CD4-positive, alpha-beta T cell treated with Interferon gamma for 1 hour (primary cell): Measurements from ENCODE around the gene HKDC1.
"Not testable (repeated sequence)": the region's sequence is repeated elsewhere in the genome, so short reads cannot be mapped to it uniquely, and the experiment has no call there.

Experiments
- DNase-seq: peaks from one replicate; pipeline ENCODE4 v3.0.0-alpha.2; 2020

Gene HKDC1, protein sequence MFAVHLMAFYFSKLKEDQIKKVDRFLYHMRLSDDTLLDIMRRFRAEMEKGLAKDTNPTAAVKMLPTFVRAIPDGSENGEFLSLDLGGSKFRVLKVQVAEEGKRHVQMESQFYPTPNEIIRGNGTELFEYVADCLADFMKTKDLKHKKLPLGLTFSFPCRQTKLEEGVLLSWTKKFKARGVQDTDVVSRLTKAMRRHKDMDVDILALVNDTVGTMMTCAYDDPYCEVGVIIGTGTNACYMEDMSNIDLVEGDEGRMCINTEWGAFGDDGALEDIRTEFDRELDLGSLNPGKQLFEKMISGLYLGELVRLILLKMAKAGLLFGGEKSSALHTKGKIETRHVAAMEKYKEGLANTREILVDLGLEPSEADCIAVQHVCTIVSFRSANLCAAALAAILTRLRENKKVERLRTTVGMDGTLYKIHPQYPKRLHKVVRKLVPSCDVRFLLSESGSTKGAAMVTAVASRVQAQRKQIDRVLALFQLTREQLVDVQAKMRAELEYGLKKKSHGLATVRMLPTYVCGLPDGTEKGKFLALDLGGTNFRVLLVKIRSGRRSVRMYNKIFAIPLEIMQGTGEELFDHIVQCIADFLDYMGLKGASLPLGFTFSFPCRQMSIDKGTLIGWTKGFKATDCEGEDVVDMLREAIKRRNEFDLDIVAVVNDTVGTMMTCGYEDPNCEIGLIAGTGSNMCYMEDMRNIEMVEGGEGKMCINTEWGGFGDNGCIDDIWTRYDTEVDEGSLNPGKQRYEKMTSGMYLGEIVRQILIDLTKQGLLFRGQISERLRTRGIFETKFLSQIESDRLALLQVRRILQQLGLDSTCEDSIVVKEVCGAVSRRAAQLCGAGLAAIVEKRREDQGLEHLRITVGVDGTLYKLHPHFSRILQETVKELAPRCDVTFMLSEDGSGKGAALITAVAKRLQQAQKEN

DNA sequence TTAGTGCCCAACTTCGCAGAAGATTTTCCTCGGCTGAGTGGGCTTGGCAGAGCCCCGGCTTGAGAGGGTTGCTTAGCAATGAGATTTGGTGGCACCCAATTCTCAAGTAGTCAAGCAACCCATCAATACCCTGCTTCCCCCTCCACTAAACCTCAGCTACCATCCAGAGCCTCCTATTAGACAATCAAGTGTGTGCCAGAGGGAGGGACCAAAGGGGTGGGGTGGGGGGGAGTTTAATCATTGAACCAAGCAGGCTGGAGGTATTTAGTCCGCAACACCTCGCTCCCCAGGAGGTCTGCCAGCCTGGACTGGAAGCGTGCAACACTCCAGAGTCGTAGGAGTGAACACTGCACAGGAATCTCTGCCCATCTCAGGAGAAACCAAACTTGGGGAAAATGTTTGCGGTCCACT, at the start of gene HKDC1:
Gene HKDC1, plus strand, starts transcription at position 292 of the 411 bp plus-strand sequence. Its CDS starts 104 bp downstream, at position 396.
- no peak for DNase-seq

DNA sequence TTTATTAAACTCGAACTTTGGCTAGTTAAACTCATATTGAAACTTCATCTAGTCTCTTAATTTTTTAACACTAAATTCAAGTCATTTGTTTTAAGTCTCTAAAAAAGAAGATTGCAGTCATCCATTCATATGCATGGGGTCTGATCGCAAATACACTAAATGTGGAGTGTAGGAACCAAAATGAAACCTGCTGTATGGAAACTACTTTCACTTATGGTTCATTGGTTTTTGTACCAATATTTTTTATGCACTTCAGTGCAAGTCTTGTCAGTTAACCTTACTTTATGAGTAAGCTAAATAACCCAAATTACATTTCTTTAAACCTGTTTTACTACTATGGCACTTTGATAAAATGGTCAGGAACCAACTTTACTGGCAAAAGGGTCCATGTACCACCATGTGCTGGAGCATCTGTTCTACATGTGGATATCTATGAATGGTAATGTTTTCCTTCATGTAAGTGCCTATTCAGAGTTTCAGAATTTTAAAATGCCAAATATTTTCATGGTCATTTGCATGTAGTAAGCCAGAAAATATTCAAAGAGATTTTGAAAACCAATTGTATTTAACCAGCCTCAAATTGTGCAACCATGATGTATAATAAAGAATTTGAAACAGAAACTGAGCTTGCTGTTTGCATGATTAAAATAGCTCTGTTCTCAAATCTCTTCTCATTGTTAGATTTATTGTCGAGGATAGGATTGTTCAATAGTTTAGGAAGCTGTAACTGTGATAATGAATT, 47.7 kb upstream of the HKDC1 start:
- no peak for DNase-seq

DNA sequence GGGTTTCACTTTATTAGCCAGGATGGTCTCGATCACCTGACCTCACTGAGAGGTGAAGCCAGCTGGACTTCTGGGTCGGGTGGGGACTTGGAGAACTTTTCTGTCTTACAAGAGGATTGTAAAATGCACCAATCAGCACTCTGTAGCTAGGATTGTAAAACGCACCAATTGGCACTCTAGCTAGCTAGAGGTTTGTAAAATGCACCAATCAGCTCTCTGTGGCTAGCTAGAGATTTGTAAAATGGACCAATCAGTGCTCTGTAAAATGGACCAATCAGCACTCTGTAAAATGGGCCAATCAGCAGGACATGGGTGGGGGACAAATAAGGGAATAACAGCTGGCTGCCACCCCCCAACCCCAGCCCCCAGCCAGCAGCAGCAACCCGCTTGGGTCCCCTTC, 44.8 kb upstream of the HKDC1 start:
- not testable (repeated sequence) for DNase-seq

DNA sequence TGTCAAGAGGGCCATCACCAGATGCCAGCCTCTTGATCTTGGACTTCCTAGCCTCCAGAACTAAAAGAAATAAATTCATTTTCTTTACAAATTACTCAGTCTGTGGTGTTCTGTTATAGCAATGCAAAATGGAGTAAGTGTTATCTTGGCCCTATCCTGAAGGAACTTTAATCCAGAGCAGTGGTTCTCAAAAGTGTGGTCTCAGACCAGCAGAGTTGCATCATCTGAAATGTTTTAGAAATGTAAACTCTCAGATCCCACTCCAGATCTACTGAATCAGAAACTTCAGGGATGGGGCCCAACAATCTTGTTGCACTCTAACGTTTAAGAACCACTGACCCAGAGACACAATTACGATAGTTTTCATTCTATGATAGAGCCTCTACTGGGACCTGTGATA, 43.3 kb upstream of the HKDC1 start:
- DNase-seq = no peak

DNA sequence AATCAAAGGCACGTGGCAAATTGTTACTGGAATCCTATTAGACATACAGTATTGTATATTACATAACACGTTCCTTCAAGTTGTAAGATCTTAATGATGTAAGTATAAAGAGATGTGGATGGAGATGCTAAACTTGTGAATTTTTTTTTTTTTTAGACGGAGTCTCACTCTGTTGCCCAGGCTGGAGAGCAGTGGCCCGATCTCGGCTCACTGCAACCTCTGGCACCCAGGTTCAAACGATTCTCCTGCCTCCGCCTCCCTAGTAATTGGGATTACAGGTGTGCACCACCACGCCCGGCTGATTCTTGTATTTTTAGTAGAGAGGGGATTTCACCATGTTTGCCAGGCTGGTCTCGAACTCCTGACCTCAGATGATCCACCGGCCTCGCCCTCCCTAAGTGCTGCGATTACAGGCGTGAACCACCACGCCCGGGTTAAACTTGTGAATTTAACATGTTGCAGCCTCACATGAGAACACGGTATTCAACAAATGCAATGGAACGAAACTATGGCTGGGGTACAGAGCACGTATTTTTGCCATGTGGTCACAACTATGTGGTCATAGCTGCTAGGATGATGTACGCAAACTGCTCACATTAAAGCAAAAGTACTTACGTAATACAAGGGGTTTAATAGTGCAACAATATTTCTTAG, 40.9 kb upstream of the HKDC1 start:
- peak; percentile 47 for DNase-seq

DNA sequence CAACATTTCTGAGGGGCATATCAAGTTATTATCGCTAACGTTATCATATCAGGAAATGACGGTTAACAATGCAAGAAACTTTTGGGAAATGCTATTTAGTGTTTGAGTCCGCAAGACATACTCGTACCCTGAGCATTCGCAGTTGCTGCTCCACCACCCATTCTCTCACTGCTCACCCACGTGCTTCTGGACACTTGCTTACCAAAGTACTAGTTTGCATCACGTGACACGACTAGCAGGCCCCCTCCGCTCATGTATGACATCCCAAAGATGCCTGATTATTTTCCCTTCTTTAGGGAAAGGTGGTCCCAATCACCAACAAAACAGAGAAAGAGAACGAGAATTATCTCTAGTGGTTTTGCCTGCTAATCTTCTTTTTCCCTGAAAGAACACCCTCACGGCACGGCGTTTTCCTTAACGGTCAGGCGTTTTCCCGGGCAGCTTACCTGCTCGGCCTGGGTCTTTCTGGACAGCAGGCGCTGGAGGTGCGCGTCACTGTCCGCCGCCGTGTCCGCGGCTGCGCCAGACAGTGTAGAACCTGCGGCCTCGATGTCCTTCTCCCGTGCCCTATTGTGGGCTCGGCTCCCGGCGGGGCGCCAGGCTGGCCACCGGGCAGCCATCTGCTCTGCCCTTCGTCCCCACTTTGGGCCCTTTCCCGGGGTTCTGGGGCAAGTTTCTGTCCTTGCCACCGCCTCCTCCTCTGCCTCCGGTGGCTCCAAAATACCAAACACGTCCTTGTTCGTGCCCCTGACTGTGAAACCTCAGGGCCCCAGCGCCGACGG, 40.2 kb upstream of the HKDC1 start, which contains the start of gene SUPV3L1:
Gene SUPV3L1, plus strand, starts transcription at position 492 of the 782 bp plus-strand sequence. Its CDS starts 58 bp downstream, at position 550.
- peak; percentile 92 for DNase-seq

DNA sequence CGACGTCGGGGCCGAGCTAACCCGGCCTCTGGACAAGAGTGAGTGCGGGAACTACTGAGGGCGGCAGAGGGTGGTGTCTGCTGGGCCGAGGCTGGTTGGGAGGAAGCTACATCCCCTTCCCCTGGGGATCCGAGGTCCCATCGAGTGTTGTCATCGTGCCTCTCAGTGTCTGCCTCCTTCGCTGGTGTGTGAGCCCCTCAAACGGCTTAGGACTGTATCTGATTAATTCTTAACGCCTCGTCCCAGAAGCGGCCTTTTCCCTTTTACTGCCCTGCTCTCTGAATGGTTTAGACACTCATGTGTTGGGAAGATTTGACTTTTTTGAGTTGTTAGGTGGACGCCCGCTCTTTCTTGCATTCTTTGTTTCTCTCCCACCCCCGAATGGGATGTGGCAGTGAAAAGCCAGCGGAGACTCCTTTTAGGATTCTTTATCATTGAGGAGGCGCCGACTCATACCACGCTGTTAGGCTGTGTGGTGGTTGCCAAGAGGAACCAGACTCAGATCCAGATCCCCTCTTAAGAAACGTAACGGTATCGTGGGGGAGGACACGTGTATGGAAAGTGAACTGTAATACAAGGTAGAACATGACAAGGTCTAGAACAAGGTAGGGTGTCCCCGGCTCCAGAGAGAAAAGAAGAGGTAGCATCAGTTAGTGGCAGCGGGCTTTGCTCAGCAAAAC, 39.5 kb upstream of the HKDC1 start:
- no peak for DNase-seq

DNA sequence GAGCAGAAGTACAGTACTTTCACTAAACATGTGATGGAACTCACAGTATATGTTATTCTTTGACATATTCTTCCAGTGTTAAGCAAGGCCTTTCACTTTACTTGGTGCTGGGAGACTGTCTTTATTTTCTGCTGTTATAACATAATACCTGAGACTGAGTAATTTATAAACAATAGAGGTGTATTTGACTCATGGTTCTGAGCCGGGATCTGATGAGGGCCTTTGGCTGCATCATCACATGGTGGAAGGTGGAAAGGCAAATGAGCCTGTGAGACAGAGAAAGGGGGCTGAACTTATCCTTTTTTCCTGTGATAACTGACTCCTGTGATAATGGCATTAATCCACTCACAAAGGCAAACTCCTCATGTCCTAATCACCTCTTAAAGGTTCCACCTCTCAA, 38.7 kb upstream of the HKDC1 start:
- DNase-seq = no peak

DNA sequence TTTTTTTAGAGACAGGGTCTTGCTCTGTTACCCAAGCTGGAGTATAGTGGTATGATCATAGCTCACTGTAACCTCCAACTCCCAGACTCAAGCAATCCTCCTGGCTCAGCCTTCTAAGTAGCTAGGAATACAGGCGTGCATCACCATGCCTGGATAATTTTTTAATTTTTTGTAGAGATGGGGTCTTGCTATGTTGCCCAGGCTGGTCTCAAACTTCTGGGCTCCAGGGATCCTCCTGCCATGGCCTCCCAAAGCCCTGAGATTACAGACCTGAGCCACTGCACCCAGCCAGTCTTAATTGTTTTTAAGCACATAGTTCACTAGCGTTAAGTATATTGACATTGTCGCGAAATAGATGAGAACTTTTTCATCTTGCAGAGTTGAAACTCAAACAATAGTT, 38.1 kb upstream of the HKDC1 start:
- no peak for DNase-seq

DNA sequence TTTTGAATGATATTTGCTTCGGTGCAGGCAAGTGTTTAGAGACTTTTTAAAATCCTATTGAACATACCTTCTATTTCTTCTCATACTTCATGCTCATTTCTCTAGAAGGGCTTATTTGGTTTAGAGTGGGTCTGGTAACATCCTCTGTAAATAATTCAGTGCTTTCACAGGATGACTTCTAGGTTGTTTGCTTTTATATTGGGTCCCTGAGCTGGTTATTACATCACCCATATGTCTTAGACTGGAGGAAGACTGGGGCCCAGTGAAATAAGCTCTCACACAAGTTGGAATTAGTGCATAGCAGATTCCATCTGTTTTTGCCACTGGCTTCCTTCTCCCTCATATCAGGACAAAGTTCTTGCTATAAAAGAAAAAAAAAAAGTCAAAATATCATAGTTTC, 33.6 kb upstream of the HKDC1 start:
- DNase-seq = no peak

DNA sequence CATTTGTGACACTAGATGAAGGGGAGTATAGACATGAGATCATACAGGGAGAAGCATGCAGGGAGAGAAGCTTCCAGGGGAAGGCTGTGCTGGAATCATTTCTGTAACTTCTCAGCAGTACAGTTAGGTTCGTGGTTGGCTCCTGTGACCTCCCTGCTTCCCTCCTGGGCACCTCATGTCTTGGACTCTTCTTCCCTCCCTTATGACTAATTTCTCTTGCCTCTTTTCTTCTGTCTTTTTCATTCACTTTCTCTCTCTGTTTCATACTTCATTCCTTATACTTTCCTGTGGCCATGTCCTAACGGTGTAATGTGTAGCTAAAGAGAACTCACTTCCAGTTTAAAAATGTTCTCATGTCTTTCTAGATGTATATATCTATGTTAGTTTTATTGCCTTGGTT, 19.1 kb upstream of the HKDC1 start:
- no peak for DNase-seq

DNA sequence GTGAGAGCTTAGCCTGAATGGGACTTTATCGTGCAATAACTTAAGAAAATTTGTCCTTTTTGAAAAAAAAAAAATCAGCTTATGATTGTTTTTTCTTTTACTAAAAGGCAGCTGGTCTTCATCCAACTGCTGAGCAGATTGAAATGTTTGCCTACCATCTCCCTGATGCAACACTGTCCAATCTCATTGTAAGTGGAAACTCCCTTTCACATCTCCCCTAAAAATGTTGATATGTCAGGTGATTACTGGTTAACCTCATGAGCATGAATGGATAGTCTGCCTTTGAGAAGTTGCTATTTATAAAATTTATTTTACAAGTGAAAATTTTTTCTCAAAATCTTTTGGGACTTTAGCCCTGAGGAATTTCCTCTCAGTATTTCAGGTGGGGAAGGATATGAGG, 17.8 kb upstream of the HKDC1 start:
- no peak for DNase-seq

DNA sequence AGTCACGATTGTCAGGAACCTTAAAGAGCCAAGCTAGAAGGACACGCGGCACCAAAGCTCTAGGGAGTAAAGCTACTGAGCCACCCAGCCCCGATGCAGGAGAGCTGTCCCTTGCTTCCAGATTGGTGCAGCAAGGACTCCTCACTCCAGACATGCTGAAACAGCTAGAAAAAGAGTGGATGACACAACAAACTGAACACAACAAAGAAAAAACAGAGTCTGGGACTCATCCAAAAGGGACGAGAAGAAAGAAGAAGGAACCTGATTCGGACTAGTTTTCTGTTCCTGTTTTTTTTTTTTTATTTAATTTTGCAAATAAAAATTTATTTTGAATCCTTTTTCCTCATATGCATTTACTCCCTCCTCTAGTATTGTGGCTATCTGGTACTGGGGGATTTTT, 11.4 kb upstream of the HKDC1 start:
- DNase-seq = no peak

DNA sequence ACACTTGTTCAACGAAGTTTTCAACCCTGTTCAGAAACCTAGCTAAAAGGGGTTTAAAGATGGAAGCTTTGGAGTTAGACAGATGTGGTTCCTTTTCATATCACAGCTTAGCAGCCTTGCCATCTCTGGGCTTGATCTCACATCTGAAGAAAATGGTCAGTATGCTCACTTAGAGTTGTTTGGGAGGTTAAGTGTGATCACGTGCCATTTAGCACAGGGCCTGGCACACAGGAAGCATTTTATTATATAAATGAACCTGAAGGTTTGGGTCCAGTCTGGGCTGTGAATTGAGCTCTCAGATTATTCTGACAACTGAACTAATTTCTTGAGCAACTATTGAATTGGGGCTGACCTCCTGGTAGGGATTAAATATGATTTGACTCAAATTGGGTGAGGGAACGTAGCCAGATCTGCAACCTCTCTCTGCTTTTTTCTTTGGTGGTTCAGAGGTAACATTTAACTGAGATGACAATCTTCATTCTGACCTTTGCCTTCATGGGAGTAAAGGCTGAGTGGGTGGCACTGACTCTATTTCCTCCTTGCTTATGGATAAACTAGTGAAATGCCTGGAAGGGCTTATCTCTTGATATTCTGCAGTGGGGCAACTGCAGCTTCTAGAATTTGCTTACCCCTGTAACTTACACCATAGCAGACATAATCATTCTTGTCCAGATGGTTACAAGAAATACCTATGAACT, 10.2 kb upstream of the HKDC1 start:
- DNase-seq = no peak

DNA sequence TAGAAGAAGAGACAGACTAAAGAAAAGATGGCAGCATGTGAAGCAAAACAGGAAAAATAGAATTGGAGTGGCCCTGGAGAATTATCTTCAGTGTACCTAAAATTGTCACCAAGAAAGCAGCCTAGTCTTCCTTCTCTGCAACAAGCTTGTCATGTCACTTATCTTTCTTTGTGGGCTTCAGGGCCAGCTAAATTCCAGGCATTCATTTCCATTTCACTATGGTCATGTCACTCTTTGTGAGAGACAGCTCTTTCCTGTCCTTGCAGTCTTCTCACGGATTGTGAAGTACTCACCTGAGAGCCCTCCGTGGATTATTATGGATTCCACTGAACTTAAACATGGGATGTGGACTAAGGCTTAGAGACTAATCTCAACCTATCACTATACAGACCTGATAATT, 9.0 kb upstream of the HKDC1 start:
- DNase-seq = no peak

DNA sequence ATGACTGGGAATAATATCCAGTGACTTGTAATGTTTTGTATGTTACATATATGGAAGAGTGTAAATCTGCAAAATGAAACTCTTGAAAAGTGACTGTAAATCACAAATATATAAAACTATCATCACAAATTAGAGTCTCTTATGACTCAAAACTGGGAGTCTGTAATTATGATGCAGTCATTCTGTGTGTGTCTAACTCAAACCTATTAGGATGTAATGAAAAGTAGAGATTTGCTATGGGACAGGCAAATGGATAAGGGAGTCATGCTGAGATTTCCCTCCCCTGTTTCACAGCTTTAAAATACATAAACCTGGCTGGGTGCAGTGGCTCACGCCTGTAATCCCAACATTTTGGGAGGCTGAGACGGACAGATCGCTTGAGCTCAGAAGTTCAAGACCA, 8.6 kb upstream of the HKDC1 start:
- no peak for DNase-seq

DNA sequence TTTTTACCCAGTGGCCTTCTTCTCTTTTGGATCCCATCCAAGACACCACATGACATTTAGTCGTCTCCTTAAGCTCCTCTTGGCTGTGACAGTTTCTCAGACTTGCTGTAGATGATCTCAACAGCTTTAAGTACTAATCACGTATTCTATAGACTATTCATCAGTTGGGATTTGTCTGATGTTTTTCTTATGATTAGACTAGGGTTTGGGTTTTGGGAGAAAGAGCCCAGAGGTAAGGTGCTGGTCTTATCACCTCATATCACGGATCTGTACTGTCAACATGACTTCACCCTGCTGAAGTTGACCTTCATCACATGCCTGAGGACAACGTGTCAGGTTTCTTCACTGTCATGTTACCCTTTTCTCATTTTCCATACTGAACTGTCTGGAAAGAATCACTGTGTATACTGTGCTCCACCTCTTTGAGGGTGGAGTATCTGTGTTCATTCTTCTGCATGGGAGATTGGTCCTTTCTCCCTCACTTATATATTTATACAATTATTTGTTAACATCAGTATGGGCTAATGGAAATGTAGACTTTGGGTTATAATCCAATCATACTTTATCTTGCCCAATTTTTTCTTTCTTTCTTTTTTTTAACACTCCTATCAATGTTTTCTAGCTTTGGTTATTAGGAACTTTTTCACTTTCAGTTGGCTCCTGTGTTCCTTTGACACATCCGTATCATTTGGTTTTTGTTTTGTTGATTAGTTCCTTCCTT, 6.4 kb upstream of the HKDC1 start:
- no peak for DNase-seq

DNA sequence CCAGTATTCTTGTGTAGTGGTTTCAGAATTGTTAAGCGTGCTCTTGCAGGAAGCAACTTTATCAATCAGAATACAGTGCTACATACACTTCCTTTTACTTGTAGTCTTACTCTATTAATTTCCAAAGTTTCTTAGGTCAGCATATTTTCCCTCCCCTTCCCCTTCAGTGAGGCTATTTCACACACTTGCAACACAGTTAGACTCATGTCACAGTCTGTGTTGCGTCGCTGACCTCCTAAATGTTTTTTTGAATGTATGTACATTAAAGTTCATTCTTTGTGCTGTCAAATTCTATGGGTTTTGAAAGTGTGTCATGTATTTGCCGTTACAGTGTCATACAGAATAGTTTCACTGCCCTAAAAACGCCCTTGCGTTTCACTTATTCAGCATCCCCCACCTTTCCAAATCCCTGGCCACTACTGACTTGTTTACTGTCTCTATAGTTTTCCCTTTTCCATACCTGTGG, 5.4 kb upstream of the HKDC1 start:
- DNase-seq = no peak

DNA sequence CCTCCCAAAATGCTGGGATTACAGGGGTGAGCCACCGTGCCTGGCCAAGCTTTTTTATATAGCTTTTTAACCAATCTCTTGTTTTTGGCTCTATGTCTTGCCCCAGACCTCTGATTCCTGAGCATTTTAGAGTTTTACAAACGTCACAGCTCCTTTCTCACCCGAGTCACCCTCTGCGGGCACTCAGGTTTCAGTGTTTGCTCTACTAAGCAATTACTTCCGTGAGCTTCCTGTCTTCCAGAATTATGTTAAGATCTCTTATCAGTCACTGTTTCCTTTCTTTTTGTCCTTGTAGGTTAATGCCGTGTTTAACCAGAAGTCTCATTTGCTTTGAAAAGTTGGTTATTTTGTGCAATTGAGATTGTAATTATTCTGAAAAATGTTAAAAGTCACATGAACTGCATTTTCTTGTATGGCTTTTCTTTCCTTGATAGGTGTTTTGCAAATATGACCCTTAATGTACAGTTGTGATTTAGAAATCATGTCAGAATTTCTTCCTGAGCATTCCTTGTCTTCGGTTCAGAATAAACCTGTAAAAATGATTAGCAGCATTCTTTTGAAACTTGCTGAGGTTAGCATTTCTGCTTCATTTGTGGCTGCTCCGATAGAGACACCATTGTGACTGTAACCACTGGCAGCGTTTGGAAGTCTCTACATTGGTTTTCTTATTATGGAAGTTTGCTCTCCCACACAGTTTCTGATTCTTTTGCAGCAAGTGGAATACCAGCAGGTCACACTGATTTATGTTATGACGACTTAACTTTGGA, 4.5 kb upstream of the HKDC1 start:
- DNase-seq = no peak
